Stimulated activated CD8-positive, alpha-beta memory T cell treated with anti-CD3 and anti-CD28 coated beads, Interleukin-4, amount 100 ng/mL, for 1 hour (primary cell): Measurements from ENCODE around the gene SERPINB12.

Experiments
- DNase-seq, 2 donors: peaks; one replicate each; pipeline ENCODE4 v3.0.0-alpha.2; 2020; ENCODE audit warnings: low read depth in 2 of 2, low spot score in 1 of 2

Gene SERPINB12

GRCh38 chr18:63545000-63545399, 2.8 kb downstream of the SERPINB12 start:
- no peak for DNase-seq

GRCh38 chr18:63550068-63550467, 7.9 kb downstream of the SERPINB12 start:
- DNase-seq: no peak

- DNase-seq: no peak
Measured at GRCh38 chr18:63551769-63552168, 9.6 kb downstream of the SERPINB12 start.

- DNase-seq: no peak
Measured at GRCh38 chr18:63552581-63552980, 10.4 kb downstream of the SERPINB12 start.

- no peak for DNase-seq
Measured at GRCh38 chr18:63553081-63553480, 10.9 kb downstream of the SERPINB12 start.

- no peak for DNase-seq
Measured at GRCh38 chr18:63559567-63560491, 17.7 kb downstream of the SERPINB12 start.

GRCh38 chr18:63562284-63562683, 20.1 kb downstream of the SERPINB12 start:
- no peak for DNase-seq

- DNase-seq: no peak
Measured at GRCh38 chr18:63564021-63564420, 21.9 kb downstream of the SERPINB12 start.

- no peak for DNase-seq
Measured at GRCh38 chr18:63564561-63564960, 22.4 kb downstream of the SERPINB12 start.

- DNase-seq: no peak
Measured at GRCh38 chr18:63567276-63567675, 25.1 kb downstream of the SERPINB12 start.

- no peak for DNase-seq
Measured at GRCh38 chr18:63567825-63568224, 25.7 kb downstream of the SERPINB12 start.

GRCh38 chr18:63570721-63571120, 28.6 kb downstream of the SERPINB12 start:
- no peak for DNase-seq

- DNase-seq: no peak
Measured at GRCh38 chr18:63575681-63576080, 33.5 kb downstream of the SERPINB12 start.

GRCh38 chr18:63578357-63578958, 36.3 kb downstream of the SERPINB12 start:
- no peak for DNase-seq

- no peak for DNase-seq
Measured at GRCh38 chr18:63579616-63580015, 37.4 kb downstream of the SERPINB12 start.

- DNase-seq: no peak
Measured at GRCh38 chr18:63585988-63586387, 43.8 kb downstream of the SERPINB12 start.

- DNase-seq: no peak
Measured at GRCh38 chr18:63586431-63586830, 44.3 kb downstream of the SERPINB12 start.

- no peak for DNase-seq
Measured at GRCh38 chr18:63586966-63587365, 44.8 kb downstream of the SERPINB12 start, which contains the start of gene SERPINB13. TSS of gene SERPINB13 (plus strand) at chr18:63587343. CDS start at chr18:63588668, 1,325 bp downstream.

GRCh38 chr18:63588909-63589308, 46.7 kb downstream of the SERPINB12 start:
- DNase-seq: no peak

GRCh38 chr18:63590373-63590772, 48.2 kb downstream of the SERPINB12 start:
- DNase-seq: no peak

- no peak for DNase-seq
Measured at GRCh38 chr18:63590966-63591695, 49.0 kb downstream of the SERPINB12 start.

- DNase-seq: no peak
Measured at GRCh38 chr18:63591725-63592124, 49.6 kb downstream of the SERPINB12 start.
